HG03066 (cell line): Measurements from ENCODE around the gene TUBGCP6.
A peak's percentile ranks its signal among the peaks of the same experiment; 100 is the strongest.

Source experiments
- ATAC-seq: cut with Tn5 transposase; IDR thresholded peaks from one replicate; pipeline ENCODE4 v1.9.1; 2021; ENCODE audit warnings: low read depth; ENCODE audit not compliant: unreplicated experiment

Gene TUBGCP6, protein sequence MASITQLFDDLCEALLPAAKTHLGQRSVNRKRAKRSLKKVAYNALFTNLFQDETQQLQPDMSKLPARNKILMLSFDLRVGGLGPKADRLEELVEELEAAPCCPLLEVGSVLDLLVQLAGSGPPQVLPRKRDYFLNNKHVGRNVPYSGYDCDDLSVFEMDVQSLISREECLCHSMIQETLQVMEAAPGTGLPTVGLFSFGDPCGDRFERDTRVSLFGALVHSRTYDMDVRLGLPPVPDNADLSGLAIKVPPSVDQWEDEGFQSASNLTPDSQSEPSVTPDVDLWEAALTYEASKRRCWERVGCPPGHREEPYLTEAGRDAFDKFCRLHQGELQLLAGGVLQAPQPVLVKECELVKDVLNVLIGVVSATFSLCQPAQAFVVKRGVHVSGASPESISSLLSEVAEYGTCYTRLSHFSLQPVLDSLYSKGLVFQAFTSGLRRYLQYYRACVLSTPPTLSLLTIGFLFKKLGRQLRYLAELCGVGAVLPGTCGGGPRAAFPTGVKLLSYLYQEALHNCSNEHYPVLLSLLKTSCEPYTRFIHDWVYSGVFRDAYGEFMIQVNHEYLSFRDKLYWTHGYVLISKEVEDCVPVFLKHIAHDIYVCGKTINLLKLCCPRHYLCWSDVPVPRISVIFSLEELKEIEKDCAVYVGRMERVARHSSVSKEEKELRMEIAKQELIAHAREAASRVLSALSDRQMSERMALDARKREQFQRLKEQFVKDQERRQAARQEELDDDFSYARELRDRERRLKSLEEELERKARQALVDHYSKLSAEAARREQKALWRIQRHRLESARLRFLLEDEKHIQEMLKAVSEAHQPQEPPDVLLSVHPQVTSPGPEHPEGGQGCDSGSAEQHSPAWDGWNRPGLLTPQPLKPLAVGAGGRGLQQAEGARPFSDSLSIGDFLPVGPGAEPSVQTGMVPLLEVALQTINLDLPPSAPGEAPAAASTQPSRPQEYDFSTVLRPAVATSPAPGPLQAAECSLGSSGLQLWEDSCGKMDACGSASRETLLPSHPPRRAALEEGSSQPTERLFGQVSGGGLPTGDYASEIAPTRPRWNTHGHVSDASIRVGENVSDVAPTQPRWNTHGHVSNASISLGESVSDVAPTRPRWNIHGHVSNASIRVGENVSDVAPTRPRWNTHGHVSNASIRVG (N-terminal part only)

DNA sequence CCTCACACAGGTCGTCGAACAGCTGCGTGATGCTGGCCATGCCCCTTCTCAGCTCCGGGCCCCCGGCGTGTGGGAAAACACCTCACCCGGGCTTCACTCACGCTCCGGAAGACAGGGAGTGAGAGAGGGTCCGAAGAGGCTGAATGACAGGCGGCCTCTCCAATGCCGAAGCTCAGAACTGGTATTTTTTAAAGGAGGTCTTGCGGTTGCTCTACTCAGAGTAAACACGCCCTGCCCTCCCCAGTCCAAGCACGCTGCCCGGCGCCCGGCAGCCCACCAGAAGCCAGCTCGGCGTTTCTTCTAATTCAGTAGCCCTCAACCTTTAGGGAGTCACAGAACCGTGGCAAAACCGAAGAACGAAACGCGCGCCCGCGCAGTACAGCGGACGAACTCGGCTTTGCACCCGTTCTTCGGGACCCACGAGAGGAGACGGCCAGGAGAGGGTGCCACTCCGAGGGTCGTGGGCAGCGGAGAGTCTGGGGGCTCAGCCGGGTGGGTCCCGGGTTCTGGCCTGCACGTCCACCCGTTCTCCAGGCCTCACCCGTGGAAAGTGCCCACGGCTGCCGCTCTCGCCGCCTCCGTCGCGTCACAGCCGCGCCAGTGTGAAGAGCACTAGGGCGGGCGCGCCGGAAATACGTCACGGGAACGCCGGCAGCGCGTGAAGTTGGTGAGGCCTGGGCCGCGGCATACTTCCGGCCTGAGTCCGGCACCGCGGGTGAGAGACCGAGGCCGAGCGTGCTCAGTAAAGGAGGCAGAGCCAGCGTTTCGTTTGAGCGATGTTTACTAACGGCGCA lies at the start of gene TUBGCP6:
TSS of gene TUBGCP6 (minus strand) at position 604 of the 794 bp plus-strand sequence. CDS start at position 40, 564 bp downstream.
- ATAC-seq, result peak; percentile 57

DNA sequence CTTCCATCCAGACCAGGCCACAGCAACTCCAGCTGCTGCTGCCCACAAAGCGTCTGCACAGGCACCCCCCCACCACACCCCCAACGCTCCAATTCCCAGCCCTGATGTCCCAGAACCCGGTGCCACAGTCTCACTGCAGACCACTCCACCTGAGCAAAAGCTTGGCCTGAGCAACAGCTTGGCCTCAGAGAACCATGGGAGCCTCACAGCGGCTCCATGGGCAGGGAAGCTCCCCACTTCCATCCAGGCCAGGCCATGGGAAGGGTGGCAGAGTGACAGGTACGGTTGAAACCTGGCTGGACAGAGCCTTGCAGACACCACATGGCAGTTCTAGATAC lies 49.5 kb upstream of the TUBGCP6 start:
- no peak for ATAC-seq

DNA sequence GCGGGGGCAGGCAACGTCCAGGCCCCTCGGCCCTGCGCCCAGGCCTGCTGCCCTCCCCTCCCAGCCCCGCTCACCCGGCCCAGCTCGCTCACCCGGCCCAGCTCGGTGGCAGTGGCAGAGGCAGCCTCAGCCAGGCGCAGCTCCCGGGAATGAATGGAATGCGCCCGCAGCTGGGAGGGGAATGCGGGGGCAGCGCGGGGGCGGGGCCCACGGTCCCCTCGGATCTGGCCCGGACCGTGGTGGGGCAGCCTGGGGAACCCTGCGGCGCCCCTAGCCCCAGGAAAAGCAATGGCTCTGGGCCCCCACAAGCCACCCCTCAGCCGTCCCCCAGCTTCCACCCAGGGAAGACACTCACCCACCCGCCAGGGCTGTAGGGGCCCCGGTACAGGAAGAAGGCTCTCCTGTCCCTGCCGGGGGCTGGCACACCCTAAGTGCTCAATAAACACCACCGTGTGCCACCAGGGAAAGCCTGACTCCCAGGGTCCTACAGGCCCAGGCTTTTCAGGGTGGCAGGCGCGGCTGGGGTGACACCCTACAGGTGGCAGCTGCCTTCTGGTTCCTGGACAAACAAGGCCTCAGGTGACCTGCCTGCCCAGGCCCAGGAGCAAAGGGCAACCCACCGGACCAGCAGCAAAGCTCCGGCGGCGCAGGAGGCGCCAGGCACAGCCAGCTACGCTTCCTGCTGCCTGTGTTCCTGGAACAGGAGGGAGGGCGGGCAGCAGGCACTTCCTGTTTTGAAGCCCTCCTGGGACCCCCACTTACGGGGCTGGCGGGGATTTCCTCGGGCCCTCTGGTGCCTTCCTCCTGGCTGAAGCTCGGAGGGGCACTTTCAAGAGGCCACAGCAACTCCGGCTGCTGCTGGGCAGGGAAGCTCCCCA lies 48.9 kb upstream of the TUBGCP6 start:
- ATAC-seq, result no peak

DNA sequence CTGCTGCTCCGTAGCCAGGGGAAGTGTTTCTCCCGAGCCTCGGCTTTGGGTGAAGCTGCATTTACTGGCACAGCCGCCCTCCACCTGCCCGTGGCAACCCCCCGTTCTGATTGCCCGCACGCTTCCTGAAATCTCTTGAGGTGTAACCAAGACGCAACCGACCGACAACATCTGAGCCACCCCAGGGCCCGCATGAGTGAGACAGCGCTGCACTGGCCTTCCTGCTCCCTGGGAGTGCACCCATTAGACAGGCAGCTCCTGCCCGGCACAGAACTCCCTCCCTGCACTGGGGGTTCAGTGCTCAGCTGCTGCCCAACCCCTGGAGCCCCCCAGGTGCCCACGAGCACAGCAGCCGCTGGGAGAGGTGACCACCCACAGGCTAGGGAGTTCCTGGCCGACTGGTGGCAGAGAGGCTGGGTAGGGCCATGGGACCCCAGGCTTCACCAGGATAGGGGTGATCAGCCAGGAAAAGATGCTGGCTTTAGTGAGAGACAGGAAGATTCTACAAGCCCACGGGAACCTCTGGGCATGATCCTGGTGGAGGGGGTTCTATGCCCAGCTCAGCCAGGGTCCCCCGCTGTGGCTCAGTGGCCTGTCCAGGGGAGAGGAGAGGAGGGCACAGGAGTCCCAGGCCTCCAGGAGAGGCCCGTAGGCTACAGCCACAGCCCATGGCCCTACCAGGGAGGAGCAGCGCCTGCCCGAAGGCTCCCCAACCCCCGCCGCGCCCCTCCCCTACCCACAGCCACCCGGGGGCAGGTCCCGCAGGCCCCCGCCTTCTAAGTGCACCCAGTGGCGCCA lies 48.0 kb upstream of the TUBGCP6 start:
- no peak for ATAC-seq

DNA sequence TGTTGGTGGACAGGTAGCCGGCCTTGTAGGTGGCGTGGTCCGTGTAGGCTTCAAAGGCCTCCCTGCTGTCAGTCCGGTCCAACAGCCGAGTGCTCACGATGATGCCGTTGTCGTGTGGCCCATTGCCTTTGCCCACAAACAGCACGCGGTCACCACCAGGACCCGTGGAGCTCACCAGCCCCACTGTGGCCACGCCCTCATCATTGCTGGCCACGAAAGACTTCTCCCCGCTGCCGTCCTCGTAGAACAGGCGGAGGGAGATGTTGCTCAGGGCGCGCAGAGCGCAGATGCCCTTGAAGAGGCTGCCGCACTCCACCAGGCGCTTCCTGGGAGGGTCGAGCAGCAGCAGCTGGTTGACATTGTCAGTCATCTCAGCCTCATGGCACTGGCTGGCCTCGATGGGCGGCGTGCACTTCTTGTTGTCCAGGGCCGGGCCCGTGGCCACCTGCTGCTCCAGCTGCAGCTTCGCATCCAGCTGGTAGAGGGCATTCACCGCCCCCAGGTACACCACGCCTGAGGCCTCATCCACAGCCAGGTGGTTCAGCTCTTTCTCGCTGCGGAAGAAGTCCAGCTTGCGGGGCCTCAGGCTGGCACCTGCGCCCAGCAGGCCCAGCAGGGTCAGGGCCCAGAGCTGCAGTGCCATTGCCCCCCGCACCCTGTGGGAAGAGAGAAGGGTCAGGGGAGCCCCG lies 45.3 kb upstream of the TUBGCP6 start:
- no peak for ATAC-seq

DNA sequence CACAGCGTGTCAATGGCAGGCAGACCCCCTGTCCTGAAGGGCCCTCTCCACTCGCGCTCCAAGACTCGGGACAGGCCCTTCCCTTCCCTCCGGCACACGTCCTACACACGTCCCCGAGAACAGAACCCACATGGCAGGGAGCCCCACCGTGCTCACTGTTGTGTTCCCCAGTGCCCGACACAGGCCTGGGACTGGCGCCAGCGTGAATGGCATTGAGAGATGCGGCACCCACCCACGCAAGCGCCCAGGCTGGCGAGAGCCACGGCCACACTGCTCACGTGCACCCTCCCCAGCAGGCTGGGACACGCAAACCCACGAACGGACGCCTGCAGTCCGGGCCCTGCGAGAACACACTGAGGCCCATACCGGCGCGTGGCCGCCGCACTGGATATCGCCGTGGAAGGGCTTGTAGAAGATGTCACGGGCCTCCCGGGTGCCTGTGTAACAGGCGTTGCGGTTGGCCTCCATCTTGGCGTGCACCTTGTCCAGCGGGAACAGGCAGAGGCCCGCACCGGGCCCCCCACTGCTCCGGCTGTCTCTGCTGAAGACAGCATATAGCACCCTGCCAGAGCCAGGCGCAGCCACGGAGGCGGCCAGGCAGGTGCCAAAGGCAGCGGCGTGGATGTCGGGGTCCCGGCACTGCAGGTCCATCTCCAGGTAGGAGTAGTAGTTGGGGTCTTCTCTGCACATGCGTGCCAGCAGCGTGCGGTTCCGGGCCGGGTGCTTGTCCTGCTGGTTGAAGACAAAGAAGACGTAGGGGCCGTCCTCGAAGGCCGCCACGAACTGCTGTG lies 44.5 kb upstream of the TUBGCP6 start:
- ATAC-seq, result no peak

DNA sequence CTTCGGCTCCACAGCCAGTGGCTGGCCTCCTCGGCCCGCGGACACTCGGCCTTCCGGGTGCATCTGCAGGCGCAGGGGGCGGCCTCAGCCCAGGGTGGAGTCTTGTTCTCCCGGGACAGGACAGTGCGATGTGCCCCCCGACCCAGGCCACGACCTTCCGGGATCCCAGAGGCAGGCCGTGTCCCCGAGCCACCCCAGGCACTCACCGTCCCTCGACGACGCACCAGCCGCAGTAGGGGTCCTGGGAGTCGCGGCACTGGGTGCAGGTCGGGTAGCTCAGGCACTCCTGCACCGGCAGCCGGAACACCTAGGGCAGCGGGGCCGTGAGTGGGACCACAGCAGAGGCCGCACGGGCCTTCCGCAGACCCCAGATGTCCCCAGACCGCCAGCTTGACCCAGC lies 42.9 kb upstream of the TUBGCP6 start:
- no peak for ATAC-seq

DNA sequence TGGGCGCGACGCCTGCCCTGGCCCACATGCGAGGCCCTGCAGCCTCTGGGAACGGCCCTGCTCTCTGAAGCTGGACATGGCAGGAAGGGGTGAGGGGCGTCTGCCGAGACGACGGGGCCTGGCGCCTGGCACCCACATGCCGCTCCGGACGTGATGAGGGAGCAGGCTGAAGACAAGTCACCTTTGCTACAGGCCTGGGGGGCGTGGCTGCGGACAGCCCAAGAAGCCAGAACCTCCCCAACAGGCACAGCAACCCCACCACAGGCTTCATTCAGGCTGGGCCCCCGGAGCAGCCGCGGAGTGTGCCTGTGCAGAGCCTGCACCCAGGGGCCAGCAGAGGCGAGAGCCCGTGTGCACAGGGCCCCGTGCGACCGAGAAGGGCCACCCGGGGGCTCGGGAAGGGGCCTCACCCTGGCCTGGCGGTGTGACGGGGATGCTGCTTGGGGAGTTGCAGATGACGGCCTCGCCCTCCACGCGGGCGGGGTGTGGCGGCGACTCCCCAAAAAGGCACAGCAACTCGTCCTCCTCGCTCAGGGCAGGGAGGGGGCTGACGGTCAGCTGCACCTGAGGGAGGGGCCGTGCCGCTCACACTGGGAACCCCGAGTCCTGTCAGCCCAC lies 42.0 kb upstream of the TUBGCP6 start:
- no peak for ATAC-seq

DNA sequence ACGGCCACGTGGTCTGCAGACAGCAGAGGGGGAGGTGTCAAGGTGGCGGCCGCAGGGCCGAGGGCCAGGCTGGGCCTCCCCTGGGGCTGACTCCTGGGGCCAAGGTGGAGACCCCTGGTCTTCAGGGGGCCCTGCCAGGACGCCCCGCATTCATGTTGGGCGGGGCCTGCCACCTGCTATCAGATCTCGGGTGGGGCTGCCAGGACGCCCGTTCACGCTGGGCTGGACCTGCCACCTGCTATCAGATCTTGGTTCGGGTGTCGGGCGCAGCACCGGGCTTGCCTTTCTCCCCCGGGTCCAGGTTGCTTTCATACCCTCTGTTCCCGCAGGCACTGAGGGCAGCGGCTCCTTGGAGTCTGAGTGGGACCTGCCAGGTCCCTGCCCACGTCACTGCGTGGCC lies 41.5 kb upstream of the TUBGCP6 start:
- ATAC-seq, result no peak

DNA sequence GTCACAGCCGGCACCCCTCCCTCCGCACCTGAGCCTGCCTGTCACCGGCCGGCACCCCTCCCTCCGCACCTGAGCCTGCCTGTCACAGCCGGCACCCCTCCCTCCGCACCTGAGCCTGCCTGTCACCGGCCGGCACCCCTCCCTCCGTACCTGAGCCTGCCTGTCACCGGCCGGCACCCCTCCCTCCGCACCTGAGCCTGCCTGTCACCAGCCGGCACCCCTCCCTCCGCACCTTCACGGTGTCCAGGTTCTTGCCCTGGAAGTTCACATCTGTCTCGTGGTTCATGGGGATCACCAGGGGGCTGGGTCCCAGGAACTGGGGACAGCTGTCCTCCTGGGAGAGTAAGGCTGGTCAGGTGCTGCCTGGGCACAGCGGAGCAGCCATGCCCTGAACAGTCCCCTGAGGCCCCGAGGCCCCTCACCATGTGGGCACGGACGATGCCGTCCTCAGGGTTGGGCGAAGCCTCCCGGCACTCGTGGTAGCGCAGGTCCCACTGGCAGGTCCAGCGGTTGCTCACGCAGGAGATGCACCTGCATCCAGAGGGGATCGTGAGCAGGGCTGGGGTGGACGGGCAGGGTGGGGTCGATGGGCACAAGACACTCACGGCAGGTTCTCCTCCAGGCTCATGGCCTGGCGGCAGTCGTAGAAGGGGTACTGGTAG lies 40.9 kb upstream of the TUBGCP6 start:
- no peak for ATAC-seq

DNA sequence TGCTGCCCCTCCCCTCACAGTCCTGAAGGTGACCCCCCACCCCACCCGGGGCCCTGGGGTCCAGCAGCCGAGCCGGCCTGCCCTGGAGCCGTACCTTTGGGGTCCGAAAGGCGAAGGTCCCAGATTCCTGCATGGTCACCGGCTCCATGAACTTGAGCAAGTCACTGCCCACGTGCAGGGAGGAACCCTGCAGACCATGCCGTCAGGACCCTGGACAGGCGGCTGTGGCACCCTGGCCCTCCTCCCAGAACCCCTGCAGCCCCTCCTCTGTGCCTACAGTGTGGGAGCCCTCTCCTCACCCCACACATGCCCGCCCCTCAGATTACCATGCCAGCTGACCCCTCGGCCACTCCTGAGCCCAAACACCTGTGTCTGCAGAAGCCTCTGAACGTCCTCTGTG lies 39.7 kb upstream of the TUBGCP6 start:
- no peak for ATAC-seq

DNA sequence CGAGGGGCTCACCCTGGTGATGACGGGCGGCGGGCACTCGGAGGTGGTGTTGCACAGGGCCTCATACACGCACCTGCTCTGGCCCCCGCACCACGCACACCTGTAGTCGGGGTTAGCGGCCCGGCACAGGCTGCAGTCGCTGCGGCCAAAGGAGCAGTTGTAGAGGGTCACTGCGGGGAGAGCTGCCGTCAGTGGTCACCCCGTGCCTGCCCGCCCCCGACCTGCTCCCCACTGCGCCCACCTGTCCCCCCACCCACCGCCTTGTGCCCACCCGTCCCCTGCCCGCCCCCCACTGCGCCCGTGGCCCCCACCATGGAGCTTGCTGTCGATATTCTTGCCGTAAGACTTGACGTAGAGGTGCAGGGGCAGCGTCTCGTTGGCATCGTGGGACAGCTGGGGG lies 39.0 kb upstream of the TUBGCP6 start:
- ATAC-seq, result no peak

DNA sequence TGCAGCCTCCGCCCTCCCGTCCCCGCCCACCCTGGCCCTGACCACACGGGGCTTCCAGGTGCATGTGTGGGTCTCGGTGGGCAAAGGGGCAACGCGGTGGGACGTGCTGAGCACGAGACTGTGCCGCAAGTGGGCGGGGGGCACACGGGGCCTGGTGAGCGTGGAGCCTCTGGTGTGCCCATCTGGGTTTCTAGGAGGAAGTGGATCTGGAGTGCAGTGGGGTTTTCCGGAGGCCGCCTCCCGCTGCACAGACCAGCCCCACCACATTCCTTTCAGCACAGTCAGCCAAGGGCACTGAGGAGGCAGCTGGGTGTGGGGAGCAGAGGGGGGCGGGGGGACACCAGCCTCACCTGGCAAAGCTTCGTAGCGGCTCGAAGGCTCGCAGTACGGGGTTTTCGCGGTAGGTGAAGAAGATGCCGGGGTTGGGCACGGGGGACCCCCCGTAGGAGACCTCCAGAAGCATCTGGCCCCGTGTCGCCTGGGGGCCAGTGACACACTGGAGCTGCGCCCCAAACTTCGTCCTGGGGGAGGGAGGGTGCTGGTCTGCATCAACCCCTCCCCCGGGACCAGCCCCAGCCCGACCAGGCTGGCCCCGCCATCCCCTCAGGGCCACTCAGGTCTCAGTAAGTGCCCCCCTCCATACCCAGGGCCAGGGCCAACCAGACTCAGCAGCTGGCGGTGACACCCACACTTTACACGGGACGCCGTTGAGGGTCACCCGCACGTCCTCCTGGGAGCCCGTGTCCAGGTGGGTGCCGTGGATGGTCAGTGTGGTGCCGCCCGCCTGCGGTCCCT lies 37.7 kb upstream of the TUBGCP6 start:
- ATAC-seq, result no peak

DNA sequence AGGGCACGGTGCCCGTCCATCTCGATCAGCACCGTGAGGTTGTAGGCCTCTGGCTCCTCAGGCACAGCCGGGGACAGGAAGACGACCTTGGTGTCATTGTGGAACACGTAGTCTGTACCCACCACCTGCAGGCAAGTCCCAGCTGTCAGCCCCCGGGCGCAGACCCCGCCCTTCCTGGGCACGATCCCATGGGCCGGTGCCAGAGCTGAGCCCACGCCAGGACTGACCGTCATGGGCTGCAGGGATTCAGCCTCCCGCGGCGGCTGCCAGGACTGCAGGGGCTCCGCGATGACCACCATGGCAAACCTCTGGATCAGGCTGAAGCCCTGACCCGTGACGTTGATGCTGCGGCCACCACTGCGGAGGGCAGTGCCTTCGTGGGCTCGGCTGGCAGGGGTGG lies 37.1 kb upstream of the TUBGCP6 start:
- no peak for ATAC-seq

DNA sequence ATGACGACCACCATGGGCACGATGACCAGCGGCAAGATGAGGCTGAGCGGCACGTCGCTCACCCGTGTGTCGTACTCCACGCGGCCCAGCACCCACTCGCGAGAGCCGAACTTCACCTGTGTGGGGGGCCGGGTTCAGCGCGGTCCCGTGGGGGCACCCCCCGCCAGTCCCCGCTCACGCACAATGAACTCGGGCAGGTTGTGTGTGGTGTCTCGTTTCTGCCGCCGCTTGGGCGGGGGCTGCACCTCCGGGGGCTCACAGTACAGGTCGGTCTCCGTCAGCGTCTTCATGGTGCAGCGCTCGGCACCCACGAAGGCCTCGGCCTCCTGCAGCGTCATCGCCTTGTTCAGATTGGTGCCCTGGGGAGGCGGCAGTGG lies 36.5 kb upstream of the TUBGCP6 start:
- ATAC-seq, result no peak
